Ishikawa (cell line): ENCODE data around the gene PDE4D.

ENCODE experiments used
- CEBPB ChIP-seq: IDR thresholded peaks from 2 replicates; pipeline ENCODE4 v1.6.1; 2012
- CREB1 ChIP-seq: IDR thresholded peaks from 2 replicates; pipeline ENCODE4 v1.6.1; 2012; ENCODE audit warnings: low read depth
- EGR1 ChIP-seq: IDR thresholded peaks from 2 replicates; pipeline ENCODE4 v1.6.1; 2012
- EP300 ChIP-seq: IDR thresholded peaks from 2 replicates; pipeline ENCODE4 v1.6.1; 2012; ENCODE audit warnings: borderline replicate concordance
- FOXM1 ChIP-seq: IDR thresholded peaks from 2 replicates; pipeline ENCODE4 v1.6.1; 2012; ENCODE audit warnings: low read depth, borderline replicate concordance
- NFIC ChIP-seq: IDR thresholded peaks from 2 replicates; pipeline ENCODE4 v1.6.1; 2012
- RAD21 ChIP-seq: IDR thresholded peaks from 2 replicates; pipeline ENCODE4 v1.6.1; 2012; ENCODE audit warnings: low read depth
- TAF1 ChIP-seq: IDR thresholded peaks from 2 replicates; pipeline ENCODE4 v1.6.1; 2012; ENCODE audit warnings: low read depth, mild to moderate bottlenecking
- TCF12 ChIP-seq: IDR thresholded peaks from 2 replicates; pipeline ENCODE4 v1.6.1; 2012; ENCODE audit warnings: low read depth
- TEAD4 ChIP-seq: IDR thresholded peaks from 2 replicates; pipeline ENCODE4 v1.6.1; 2012
- USF1 ChIP-seq: IDR thresholded peaks from 2 replicates; pipeline ENCODE4 v1.6.1; 2012
- YY1 ChIP-seq: IDR thresholded peaks from 2 replicates; pipeline ENCODE4 v1.6.1; 2012; ENCODE audit warnings: low read depth
- ZBTB7A ChIP-seq: IDR thresholded peaks from 2 replicates; pipeline ENCODE4 v1.6.1; 2012; ENCODE audit warnings: low read depth
- TF ChIP-seq, protein P1 (sequence below): IDR thresholded peaks from 2 replicates; pipeline ENCODE4 v1.6.1; 2012; ENCODE audit warnings: low read depth, mild to moderate bottlenecking
- TF ChIP-seq, protein P2 (sequence below): IDR thresholded peaks from 2 replicates; pipeline ENCODE4 v1.6.1; 2012

The PDE4D gene

GRCh38 chr5:59548807-59549357, 344.6 kb downstream of the PDE4D start:
- TF ChIP-seq, protein P1, sequence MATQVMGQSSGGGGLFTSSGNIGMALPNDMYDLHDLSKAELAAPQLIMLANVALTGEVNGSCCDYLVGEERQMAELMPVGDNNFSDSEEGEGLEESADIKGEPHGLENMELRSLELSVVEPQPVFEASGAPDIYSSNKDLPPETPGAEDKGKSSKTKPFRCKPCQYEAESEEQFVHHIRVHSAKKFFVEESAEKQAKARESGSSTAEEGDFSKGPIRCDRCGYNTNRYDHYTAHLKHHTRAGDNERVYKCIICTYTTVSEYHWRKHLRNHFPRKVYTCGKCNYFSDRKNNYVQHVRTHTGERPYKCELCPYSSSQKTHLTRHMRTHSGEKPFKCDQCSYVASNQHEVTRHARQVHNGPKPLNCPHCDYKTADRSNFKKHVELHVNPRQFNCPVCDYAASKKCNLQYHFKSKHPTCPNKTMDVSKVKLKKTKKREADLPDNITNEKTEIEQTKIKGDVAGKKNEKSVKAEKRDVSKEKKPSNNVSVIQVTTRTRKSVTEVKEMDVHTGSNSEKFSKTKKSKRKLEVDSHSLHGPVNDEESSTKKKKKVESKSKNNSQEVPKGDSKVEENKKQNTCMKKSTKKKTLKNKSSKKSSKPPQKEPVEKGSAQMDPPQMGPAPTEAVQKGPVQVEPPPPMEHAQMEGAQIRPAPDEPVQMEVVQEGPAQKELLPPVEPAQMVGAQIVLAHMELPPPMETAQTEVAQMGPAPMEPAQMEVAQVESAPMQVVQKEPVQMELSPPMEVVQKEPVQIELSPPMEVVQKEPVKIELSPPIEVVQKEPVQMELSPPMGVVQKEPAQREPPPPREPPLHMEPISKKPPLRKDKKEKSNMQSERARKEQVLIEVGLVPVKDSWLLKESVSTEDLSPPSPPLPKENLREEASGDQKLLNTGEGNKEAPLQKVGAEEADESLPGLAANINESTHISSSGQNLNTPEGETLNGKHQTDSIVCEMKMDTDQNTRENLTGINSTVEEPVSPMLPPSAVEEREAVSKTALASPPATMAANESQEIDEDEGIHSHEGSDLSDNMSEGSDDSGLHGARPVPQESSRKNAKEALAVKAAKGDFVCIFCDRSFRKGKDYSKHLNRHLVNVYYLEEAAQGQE = no peak
- TF ChIP-seq USF1 = no peak
- no peak for TF ChIP-seq CEBPB
- TF ChIP-seq YY1 = no peak
- no peak for TF ChIP-seq RAD21
- no peak for TF ChIP-seq ZBTB7A
- no peak for TF ChIP-seq FOXM1

- TF ChIP-seq CREB1 = no peak
- no peak for TF ChIP-seq EGR1
Measured at GRCh38 chr5:59547731-59548130, 345.8 kb downstream of the PDE4D start.

DNA sequence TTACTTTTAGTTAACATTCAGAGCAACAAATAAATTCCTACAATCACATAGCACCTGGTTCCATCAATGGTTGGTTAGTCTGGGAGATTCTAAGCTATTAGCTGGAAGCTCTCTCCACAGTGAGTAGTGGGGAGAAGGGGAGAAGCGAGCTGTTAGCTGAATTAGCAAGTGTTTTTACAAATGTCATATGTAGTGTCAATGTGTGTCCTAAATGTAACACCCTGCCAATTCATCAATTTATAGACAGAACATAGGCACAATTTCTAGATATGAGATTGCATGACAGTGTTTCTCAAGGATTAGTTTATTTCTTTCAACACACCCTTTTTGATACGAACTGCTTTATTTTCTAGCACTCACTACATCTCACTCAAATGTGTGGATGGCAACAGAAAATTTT, 349.0 kb downstream of the PDE4D start:
- no peak for TF ChIP-seq TCF12
- TF ChIP-seq, protein P1 = no peak
- no peak for TF ChIP-seq TEAD4
- no peak for TF ChIP-seq EGR1
- no peak for TF ChIP-seq EP300
- no peak for TF ChIP-seq TAF1
- no peak for TF ChIP-seq FOXM1
- TF ChIP-seq CEBPB = no peak
- TF ChIP-seq ZBTB7A = no peak
- no peak for TF ChIP-seq CREB1
- TF ChIP-seq USF1 = no peak
- TF ChIP-seq, protein P2, sequence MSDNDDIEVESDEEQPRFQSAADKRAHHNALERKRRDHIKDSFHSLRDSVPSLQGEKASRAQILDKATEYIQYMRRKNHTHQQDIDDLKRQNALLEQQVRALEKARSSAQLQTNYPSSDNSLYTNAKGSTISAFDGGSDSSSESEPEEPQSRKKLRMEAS = no peak
- TF ChIP-seq NFIC = no peak
- no peak for TF ChIP-seq RAD21
- no peak for TF ChIP-seq YY1

DNA sequence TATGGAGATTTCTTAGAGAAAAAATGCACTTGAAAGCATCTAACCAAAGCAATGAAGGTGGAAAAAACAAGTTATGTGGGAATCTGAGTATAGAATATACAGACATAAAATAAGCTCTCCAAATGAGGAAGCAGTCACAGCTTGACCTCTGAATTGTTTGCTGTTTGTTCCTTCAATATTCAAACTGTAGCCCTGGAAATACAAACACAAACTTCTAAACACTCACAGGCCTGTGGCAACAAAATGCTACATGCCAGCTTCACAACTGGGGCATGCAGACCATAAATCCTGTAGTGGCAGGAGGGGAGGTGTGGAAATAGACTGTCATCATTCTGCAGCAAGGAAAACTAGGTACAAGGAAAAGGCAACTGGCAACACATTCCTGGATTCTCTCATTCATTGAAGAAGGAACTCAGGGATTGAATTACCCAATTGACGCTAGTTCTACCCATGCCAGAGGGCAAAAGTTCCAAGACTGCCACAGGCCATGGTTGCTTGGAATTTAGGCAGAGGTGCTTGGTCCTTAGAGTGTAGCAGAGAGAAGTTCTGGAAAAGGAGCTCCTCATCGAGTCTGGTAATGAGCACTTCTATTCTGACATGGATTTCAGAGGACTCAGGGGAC, 349.6 kb downstream of the PDE4D start:
- no peak; the same call in 1 of the 2 replicates for TF ChIP-seq CEBPB
- TF ChIP-seq, protein P2 = peak; percentile 19; the same call in 1 of the 2 replicates
- TF ChIP-seq NFIC = peak; percentile 3; the same call in 1 of the 2 replicates
- no peak; the same call in 1 of the 2 replicates for TF ChIP-seq RAD21
- peak; percentile 21; the same call in 1 of the 2 replicates for TF ChIP-seq TEAD4
- TF ChIP-seq EP300 = peak; percentile 53; the same call in 1 of the 2 replicates
- TF ChIP-seq TCF12 = no peak

DNA sequence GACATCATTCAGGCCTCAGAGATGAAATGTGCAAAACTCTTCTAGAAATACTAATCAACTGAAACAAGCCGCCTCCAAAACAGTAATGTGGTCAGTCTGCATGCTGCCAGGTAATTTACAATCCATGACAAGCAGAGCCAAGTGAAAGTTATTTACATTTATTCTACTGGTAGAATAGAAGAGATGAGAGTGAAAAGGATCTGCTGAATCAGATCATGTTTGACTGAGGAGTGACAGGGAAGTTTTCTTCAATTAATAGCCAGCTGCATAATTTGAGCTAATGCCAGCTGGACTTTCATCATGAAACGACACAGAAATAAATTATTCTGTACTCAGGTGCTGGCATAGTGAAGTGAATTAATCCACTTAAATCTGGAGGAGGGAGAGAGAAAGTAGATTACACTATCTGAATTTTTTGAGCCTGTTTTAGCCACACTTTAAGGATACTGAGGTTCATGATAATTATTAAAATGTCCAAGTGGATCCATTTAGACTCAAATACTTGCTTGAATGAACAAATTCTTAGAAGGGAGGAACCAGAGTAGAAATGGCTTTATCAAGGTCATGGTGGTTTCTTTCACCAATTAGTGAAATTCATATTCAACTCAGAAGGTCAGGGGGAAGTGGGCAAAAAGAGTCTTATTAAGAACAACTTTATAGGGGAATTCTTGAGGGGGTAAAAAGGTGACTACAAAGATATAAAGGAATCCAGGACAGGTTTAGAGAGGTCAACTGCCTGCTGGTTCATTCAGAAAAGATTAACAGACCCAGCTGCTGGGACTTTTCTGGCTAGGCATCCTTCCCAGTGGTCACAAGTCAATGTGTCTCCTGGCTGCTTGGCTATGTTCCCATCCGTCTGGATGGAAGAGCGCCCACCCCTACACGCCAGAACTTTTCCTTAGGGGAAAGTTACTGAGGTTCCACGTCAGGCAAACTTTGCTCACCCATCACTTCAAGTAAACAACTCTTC, 350.4 kb downstream of the PDE4D start:
- TF ChIP-seq, protein P2 = 0 out of 2 replicates have a peak, but pooled peaks have one; percentile 5
- no peak for TF ChIP-seq RAD21
